HG02623 (cell line): ENCODE measurements around the gene TBCD.
A peak's percentile ranks its signal among the peaks of the same experiment; 100 is the strongest.

ENCODE experiments used
- ATAC-seq: cut with Tn5 transposase; IDR thresholded peaks from one replicate; pipeline ENCODE4 v1.9.1; 2021; ENCODE audit warnings: moderate library complexity; ENCODE audit not compliant: unreplicated experiment

TBCD gene

GRCh38 chr17:82868715-82869131, 116.9 kb downstream of the TBCD start:
- ATAC-seq: no peak

- ATAC-seq: no peak
These were observed 117.7 kb downstream of the TBCD start for GRCh38 chr17:82869536-82869935.

GRCh38 chr17:82870091-82870491, 118.2 kb downstream of the TBCD start:
- ATAC-seq: no peak

- ATAC-seq: no peak
These were observed 118.7 kb downstream of the TBCD start for GRCh38 chr17:82870541-82870940.

- ATAC-seq: peak; percentile 72
These were observed 119.4 kb downstream of the TBCD start for GRCh38 chr17:82871056-82871775.

- ATAC-seq: no peak
These were observed 120.1 kb downstream of the TBCD start for GRCh38 chr17:82871776-82872561.

GRCh38 chr17:82872591-82873520, 121.0 kb downstream of the TBCD start:
- ATAC-seq: no peak

GRCh38 chr17:82873521-82873920, 121.7 kb downstream of the TBCD start:
- ATAC-seq: no peak

- ATAC-seq: no peak
These were observed 122.4 kb downstream of the TBCD start for GRCh38 chr17:82874011-82874835.

GRCh38 chr17:82875407-82875856, 123.6 kb downstream of the TBCD start:
- ATAC-seq: no peak

- ATAC-seq: no peak
These were observed 124.3 kb downstream of the TBCD start for GRCh38 chr17:82876149-82876548.

GRCh38 chr17:82876602-82877379, 124.9 kb downstream of the TBCD start:
- ATAC-seq: no peak

GRCh38 chr17:82878527-82878926, 126.7 kb downstream of the TBCD start:
- ATAC-seq: no peak

- ATAC-seq: no peak
These were observed 127.4 kb downstream of the TBCD start for GRCh38 chr17:82879241-82879640.

- ATAC-seq: no peak
These were observed 128.9 kb downstream of the TBCD start for GRCh38 chr17:82880620-82881323.

GRCh38 chr17:82881324-82881823, 129.5 kb downstream of the TBCD start:
- ATAC-seq: no peak

- ATAC-seq: no peak
These were observed 130.2 kb downstream of the TBCD start for GRCh38 chr17:82881900-82882714.
